Adipocyte (in vitro differentiated cells): Measurements from ENCODE around the gene CACTIN.

Source experiments
- DNase-seq: peaks from one replicate; pipeline ENCODE4 v3.0.0-alpha.2; 2015; ENCODE audit warnings: low read depth
- H3K27me3 ChIP-seq: replicated peaks from 2 replicates; pipeline ENCODE4 v1.7.0; 2013; ENCODE audit warnings: mild to moderate bottlenecking, low read length, moderate library complexity; ENCODE audit not compliant: control insufficient read depth, insufficient read depth
- H3K36me3 ChIP-seq: 2 replicates; pipeline ENCODE4 v1.7.0; 2013; ENCODE audit warnings: low read length, mild to moderate bottlenecking, moderate library complexity; ENCODE audit not compliant: control insufficient read depth, insufficient read depth, severe bottlenecking
- H3K4me1 ChIP-seq: 2 replicates; pipeline ENCODE4 v1.7.0; 2013; ENCODE audit warnings: mild to moderate bottlenecking, low read length, moderate library complexity; ENCODE audit not compliant: control insufficient read depth, insufficient read depth
- H3K4me3 ChIP-seq: 2 replicates; pipeline ENCODE4 v1.7.0; 2013; ENCODE audit warnings: mild to moderate bottlenecking, low read length, moderate library complexity
- H3K9ac ChIP-seq: 2 replicates; pipeline ENCODE4 v1.7.0; 2013; ENCODE audit warnings: mild to moderate bottlenecking, low read length, moderate library complexity
- H3K9me3 ChIP-seq: 2 replicates; pipeline ENCODE4 v1.7.0; 2013; ENCODE audit warnings: mild to moderate bottlenecking, low read length, moderate library complexity; ENCODE audit not compliant: control insufficient read depth

The CACTIN gene

GRCh38 chr19:3620145-3620816 is 6.3 kb downstream of the CACTIN start:
- Histone ChIP-seq H3K36me3 (peaks cover 11% of the 10 kb centered on the region), H3K4me3 (no peak overlapping the region), H3K9ac (no peak overlapping the region), H3K4me1 (peaks cover 8% of the 10 kb centered on the region), H3K9me3 (no peaks in the 10 kb centered on the region), H3K27me3 (no peaks in the 10 kb centered on the region)
- no peak for DNase-seq

- no peak for DNase-seq
- no peak overlapping the region for H3K9ac ChIP-seq
- H3K4me1 ChIP-seq = peaks cover 4% of the 10 kb centered on the region
- no peak overlapping the region for H3K4me3 ChIP-seq
- H3K36me3 ChIP-seq = peaks cover 11% of the 10 kb centered on the region
- no peaks in the 10 kb centered on the region for H3K9me3 ChIP-seq
- H3K27me3 ChIP-seq = no peaks in the 10 kb centered on the region
Observed at GRCh38 chr19:3619631-3620012, 7.0 kb downstream of the CACTIN start.

DNA sequence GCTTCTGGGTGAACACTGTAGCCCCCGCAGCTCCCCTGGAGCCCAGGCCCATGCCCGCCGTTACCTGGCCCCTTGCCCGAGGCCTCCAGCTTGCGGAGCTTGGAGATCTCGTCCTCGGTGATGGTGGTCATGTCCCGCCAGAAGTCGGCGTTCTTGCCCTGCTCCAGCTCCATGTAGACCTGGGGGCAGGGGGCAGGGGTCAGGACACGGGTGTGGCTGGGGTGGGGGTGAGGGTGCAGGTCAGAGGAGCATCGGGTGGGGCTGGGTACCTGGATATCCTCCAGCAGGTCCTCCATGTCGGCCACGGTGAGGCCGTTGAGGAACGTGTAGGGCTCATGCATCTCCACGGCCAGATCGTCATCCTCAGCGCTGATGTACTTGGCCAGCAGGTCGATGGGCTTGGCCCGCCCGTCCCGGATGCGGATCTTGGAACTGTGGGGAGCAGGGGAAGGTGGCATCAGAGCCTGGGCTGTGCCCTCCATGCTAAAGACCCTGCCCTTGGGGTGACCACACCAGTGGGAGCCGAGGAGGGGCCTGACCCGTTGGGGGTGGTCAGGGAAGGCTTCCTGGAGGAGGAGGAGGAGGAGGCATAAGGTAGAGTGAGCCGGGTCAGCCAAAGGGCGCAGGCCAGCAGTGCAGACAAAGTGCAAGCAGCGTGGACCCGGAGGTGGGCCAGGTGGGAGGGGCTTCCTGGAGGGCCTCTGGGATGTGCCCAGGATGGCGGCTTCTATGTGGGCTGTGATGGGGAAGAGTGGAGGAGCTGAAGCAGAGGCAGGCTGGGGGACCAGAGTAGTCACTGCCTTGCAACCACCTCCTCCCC is 7.6 kb downstream of the CACTIN start:
- no peak overlapping the region for H3K4me3 ChIP-seq
- no peaks in the 10 kb centered on the region for H3K9me3 ChIP-seq
- no peak for DNase-seq
- H3K27me3 ChIP-seq = no peaks in the 10 kb centered on the region
- peaks cover 4% of the 10 kb centered on the region for H3K4me1 ChIP-seq
- H3K9ac ChIP-seq = no peak overlapping the region
- peaks cover 11% of the 10 kb centered on the region for H3K36me3 ChIP-seq

- Histone ChIP-seq H3K4me1 (peaks cover 4% of the 10 kb centered on the region), H3K9ac (peak overlapping the region; percentile 78), H3K36me3 (peaks cover 8% of the 10 kb centered on the region), H3K27me3 (no peaks in the 10 kb centered on the region), H3K9me3 (no peaks in the 10 kb centered on the region), H3K4me3 (peak overlapping the region; percentile 62)
- peak; percentile 77 for DNase-seq
Observed at GRCh38 chr19:3618144-3618810, 8.3 kb downstream of the CACTIN start.

- Histone ChIP-seq H3K9ac (no peak overlapping the region), H3K4me3 (no peak overlapping the region), H3K27me3 (no peaks in the 10 kb centered on the region), H3K4me1 (peaks cover 4% of the 10 kb centered on the region), H3K36me3 (peaks cover 4% of the 10 kb centered on the region), H3K9me3 (no peaks in the 10 kb centered on the region)
- DNase-seq = no peak
Observed at GRCh38 chr19:3617463-3617862, 9.1 kb downstream of the CACTIN start.

GRCh38 chr19:3615524-3616135 is 11.0 kb downstream of the CACTIN start:
- no peak for DNase-seq
- H3K9ac ChIP-seq = no peak overlapping the region
- no peaks in the 10 kb centered on the region for H3K9me3 ChIP-seq
- H3K4me3 ChIP-seq = no peak overlapping the region
- peaks cover 12% of the 10 kb centered on the region for H3K36me3 ChIP-seq
- H3K27me3 ChIP-seq = no peaks in the 10 kb centered on the region
- peaks cover 4% of the 10 kb centered on the region for H3K4me1 ChIP-seq

- Histone ChIP-seq H3K27me3 (no peaks in the 10 kb centered on the region), H3K4me3 (no peak overlapping the region), H3K36me3 (peaks cover 12% of the 10 kb centered on the region), H3K9me3 (no peaks in the 10 kb centered on the region), H3K4me1 (peaks cover 4% of the 10 kb centered on the region), H3K9ac (no peak overlapping the region)
- DNase-seq = no peak
Observed at GRCh38 chr19:3614858-3615505, 11.6 kb downstream of the CACTIN start.

DNA sequence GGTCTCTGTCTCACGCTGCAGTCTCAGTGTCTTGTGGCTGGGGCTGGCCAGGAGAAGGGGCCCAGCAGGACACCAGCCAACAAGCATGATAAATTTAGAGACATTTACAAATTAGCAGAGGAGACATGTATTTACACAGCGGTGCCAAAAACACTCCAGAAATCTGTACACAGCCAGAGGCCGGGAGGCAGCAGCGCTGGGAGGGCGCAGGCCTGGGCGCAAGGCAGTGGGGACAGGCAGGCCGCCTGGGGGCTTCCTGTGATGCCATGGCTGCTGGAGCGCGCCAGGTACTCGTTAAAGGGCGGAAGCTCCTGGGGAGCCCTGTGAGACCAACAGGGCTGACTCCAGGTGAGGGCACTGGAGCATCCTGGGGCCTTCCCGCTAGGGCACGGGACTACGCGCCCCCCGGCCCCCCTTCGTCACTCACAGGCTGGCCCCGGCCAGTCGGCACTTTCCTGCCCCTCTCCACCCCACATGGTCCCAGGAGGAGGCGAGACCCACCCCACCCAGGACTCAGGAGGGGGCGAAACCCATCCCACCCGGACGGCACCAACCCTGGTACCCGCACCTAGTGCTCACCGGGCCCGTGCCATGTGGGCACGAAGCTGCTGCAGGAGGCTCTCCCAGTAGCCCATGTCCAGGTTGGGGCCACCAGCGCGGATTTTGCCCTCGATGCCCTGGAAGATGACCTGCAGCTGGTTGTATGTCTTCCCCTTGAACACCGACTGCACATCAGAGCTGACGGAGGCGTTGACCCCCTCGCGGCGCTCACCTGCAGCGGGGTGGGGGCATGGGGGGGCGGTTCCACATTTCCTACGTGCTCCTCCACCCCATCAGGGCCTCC is 12.6 kb downstream of the CACTIN start:
- Histone ChIP-seq H3K27me3 (no peaks in the 10 kb centered on the region), H3K4me3 (no peak overlapping the region), H3K36me3 (peaks cover 12% of the 10 kb centered on the region), H3K9ac (no peak overlapping the region), H3K4me1 (peaks cover 4% of the 10 kb centered on the region), H3K9me3 (no peaks in the 10 kb centered on the region)
- no peak for DNase-seq

DNA sequence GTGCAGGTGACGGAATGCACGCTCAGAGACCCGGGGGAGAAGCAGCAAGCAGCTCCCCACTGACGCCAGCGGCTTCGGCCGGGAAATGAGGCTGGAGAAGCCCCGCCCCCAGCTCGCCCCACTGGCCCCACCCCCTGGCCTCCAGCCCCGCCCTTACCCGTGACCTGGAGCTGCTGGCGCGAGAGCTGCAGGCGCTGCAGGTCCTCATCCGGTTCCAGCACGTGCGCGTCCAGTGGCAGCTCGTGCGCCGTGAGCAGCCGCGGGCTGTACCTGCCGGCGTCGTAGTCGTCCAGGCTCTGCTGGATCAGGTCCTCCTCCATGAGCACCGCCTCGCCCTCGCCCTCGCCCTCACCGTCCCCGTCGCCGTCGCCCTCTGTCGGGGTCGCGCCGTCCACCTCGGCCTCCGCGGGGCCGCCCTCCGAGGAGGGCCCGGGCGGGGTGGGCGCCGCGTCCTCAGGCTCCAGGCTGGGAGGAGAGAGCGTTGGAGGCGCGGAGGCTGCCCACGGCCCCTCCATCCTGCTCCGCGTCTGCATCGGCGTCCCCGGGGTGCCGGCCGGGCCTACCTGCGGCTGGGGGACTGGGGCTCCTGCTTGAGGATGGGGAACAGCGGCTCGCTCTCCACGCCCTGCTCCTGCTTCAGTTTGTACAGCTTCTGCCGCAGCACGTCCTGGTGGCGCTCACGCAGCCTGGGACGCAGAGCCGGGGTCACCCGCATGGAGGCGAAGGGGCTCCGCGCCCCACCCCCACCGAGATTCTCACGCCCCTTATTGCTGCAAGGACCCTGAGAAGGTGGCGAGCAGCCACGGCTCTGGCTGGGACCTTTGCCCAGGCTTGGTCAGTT is 13.5 kb downstream of the CACTIN start:
- DNase-seq = no peak
- Histone ChIP-seq H3K9me3 (no peaks in the 10 kb centered on the region), H3K9ac (no peak overlapping the region), H3K4me1 (peaks cover under 1% of the 10 kb centered on the region), H3K27me3 (no peaks in the 10 kb centered on the region), H3K36me3 (peaks cover 12% of the 10 kb centered on the region), H3K4me3 (no peak overlapping the region)

DNA sequence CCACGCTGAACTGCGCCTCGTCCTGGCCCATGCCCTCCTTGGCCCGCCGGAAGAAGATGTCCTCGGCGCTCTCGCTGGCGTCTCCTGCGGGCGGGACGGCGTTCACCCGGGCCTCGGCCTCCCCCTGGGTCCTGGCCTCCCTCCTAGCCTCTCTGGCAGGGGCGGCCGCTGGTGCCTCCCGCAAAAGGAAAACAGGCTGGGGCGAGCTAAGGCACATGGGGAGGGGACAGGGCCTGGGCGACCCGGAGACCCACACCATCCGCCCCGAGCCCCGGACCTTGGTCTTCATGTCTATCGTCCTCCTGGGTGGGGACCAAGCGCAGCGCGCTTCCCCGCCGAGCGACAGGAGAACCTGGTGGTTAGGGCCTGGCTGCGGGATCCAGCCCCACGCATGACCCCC is 14.3 kb downstream of the CACTIN start:
- no peak for DNase-seq
- Histone ChIP-seq H3K36me3 (peaks cover 12% of the 10 kb centered on the region), H3K9me3 (no peaks in the 10 kb centered on the region), H3K9ac (no peak overlapping the region), H3K4me3 (no peak overlapping the region), H3K4me1 (peaks cover 7% of the 10 kb centered on the region), H3K27me3 (no peaks in the 10 kb centered on the region)
